ENCODE results near the gene DLGAP4. TPM values are rescaled to one million over a fixed set of nuclear protein-coding genes. Genes with fewer than 3 reads are reported as not detected.
"Not testable (repeated sequence)": the region's sequence is repeated elsewhere in the genome, so short reads cannot be mapped to it uniquely, and the experiment has no call there.

The DLGAP4 gene
- total and polyA plus RNA-seq, 2 donors: 17.2 to 61.3 TPM

GRCh38 chr20:36370991-36371790 is 65.1 kb downstream of the DLGAP4 start:
- H3K4me1 ChIP-seq (ENCODE audit: insufficient read depth): no peaks in the 10 kb centered on the region
- no peaks in the 10 kb centered on the region for H3K36me3 ChIP-seq (ENCODE audit: insufficient read depth)
- 69% methylated on average over 15 of the region's 15 CpGs for WGBS
- H3K4me3 ChIP-seq (ENCODE audit: low read depth, low read length): no peak overlapping the region
- no peak overlapping the region for H3K27ac ChIP-seq (ENCODE audit: low read depth)
- DNase-seq (ENCODE audit: extremely low spot score): no peak

- WGBS: 59% methylated on average over 7 of the region's 7 CpGs
- no peaks in the 10 kb centered on the region for H3K4me1 ChIP-seq (ENCODE audit: insufficient read depth)
- H3K36me3 ChIP-seq (ENCODE audit: insufficient read depth): no peaks in the 10 kb centered on the region
- H3K27ac ChIP-seq (ENCODE audit: low read depth): no peak overlapping the region
- no peak for DNase-seq (ENCODE audit: extremely low spot score)
- no peak overlapping the region for H3K4me3 ChIP-seq (ENCODE audit: low read depth, low read length)
These were observed 66.5 kb downstream of the DLGAP4 start for GRCh38 chr20:36372666-36373065.

- WGBS: 78% methylated on average over 1 of the region's 1 CpG
- H3K27ac ChIP-seq (ENCODE audit: low read depth): no peak overlapping the region
- no peak overlapping the region for H3K4me3 ChIP-seq (ENCODE audit: low read depth, low read length)
- no peaks in the 10 kb centered on the region for H3K36me3 ChIP-seq (ENCODE audit: insufficient read depth)
- H3K4me1 ChIP-seq (ENCODE audit: insufficient read depth): no peaks in the 10 kb centered on the region
- DNase-seq (ENCODE audit: extremely low spot score): no peak
These were observed 67.0 kb downstream of the DLGAP4 start for GRCh38 chr20:36373089-36373488.

GRCh38 chr20:36374995-36375394 is 68.9 kb downstream of the DLGAP4 start:
- H3K4me3 ChIP-seq (ENCODE audit: low read depth, low read length): no peak overlapping the region
- H3K4me1 ChIP-seq (ENCODE audit: insufficient read depth): no peaks in the 10 kb centered on the region
- H3K27ac ChIP-seq (ENCODE audit: low read depth): no peak overlapping the region
- no peak for DNase-seq (ENCODE audit: extremely low spot score)
- 63% methylated on average over 4 of the region's 4 CpGs for WGBS
- no peaks in the 10 kb centered on the region for H3K36me3 ChIP-seq (ENCODE audit: insufficient read depth)

GRCh38 chr20:36377348-36378326 is 71.5 kb downstream of the DLGAP4 start:
- no peaks in the 10 kb centered on the region for H3K4me1 ChIP-seq (ENCODE audit: insufficient read depth)
- no peak for DNase-seq (ENCODE audit: extremely low spot score)
- H3K4me3 ChIP-seq (ENCODE audit: low read depth, low read length): no peak overlapping the region
- no peak overlapping the region for H3K27ac ChIP-seq (ENCODE audit: low read depth)
- H3K36me3 ChIP-seq (ENCODE audit: insufficient read depth): no peaks in the 10 kb centered on the region
- WGBS: 60% methylated on average over 22 of the region's 22 CpGs

- Histone ChIP-seq H3K4me1 (ENCODE audit: insufficient read depth) (no peaks in the 10 kb centered on the region), H3K36me3 (ENCODE audit: insufficient read depth) (no peaks in the 10 kb centered on the region), H3K27ac (ENCODE audit: low read depth) (no peak overlapping the region), H3K4me3 (ENCODE audit: low read depth, low read length) (no peak overlapping the region)
- 73% methylated on average over 9 of the region's 9 CpGs for WGBS
- no peak for DNase-seq (ENCODE audit: extremely low spot score)
These were observed 72.5 kb downstream of the DLGAP4 start for GRCh38 chr20:36378686-36379085.

GRCh38 chr20:36379914-36380313 is 73.8 kb downstream of the DLGAP4 start:
- H3K27ac ChIP-seq (ENCODE audit: low read depth): not testable (repeated sequence)

GRCh38 chr20:36384022-36384619 is 78.0 kb downstream of the DLGAP4 start:
- no peak overlapping the region for H3K4me3 ChIP-seq (ENCODE audit: low read depth, low read length)
- no peak for DNase-seq (ENCODE audit: extremely low spot score)
- 2% methylated on average over 6 of the region's 6 CpGs for WGBS
- H3K4me1 ChIP-seq (ENCODE audit: insufficient read depth): no peaks in the 10 kb centered on the region
- no peaks in the 10 kb centered on the region for H3K36me3 ChIP-seq (ENCODE audit: insufficient read depth)
- no peak overlapping the region for H3K27ac ChIP-seq (ENCODE audit: low read depth)

More at GRCh38 chr20:36379914-36380313, 73.8 kb downstream of the DLGAP4 start:
- not testable (repeated sequence) for H3K36me3 ChIP-seq (ENCODE audit: insufficient read depth); H3K4me3 ChIP-seq (ENCODE audit: low read depth, low read length); DNase-seq (ENCODE audit: extremely low spot score); H3K4me1 ChIP-seq (ENCODE audit: insufficient read depth)
- WGBS: 94% methylated on average over 1 of the region's 1 CpG

- no peaks in the 10 kb centered on the region for H3K4me1 ChIP-seq (ENCODE audit: insufficient read depth)
- WGBS: 62% methylated on average over 3 of the region's 3 CpGs
These were observed 79.4 kb downstream of the DLGAP4 start for GRCh38 chr20:36385503-36385902.

GRCh38 chr20:36386236-36386635 is 80.1 kb downstream of the DLGAP4 start:
- H3K4me3 ChIP-seq (ENCODE audit: low read depth, low read length): no peak overlapping the region
- H3K27ac ChIP-seq (ENCODE audit: low read depth): no peak overlapping the region
- no peaks in the 10 kb centered on the region for H3K36me3 ChIP-seq (ENCODE audit: insufficient read depth)
- no peaks in the 10 kb centered on the region for H3K4me1 ChIP-seq (ENCODE audit: insufficient read depth)
- no peak for DNase-seq (ENCODE audit: extremely low spot score)

More at GRCh38 chr20:36385503-36385902, 79.4 kb downstream of the DLGAP4 start:
- Histone ChIP-seq H3K27ac (ENCODE audit: low read depth) (no peak overlapping the region), H3K36me3 (ENCODE audit: insufficient read depth) (no peaks in the 10 kb centered on the region), H3K4me3 (ENCODE audit: low read depth, low read length) (no peak overlapping the region)
- DNase-seq (ENCODE audit: extremely low spot score): no peak

- WGBS: 67% methylated on average over 2 of the region's 2 CpGs
- Histone ChIP-seq H3K36me3 (ENCODE audit: insufficient read depth) (no peaks in the 10 kb centered on the region), H3K4me1 (ENCODE audit: insufficient read depth) (no peaks in the 10 kb centered on the region), H3K4me3 (ENCODE audit: low read depth, low read length) (no peak overlapping the region), H3K27ac (ENCODE audit: low read depth) (no peak overlapping the region)
- DNase-seq (ENCODE audit: extremely low spot score): no peak
These were observed 84.1 kb downstream of the DLGAP4 start for GRCh38 chr20:36390269-36390668.

GRCh38 chr20:36390719-36391415 is 84.7 kb downstream of the DLGAP4 start:
- no peak for DNase-seq (ENCODE audit: extremely low spot score)
- no peak overlapping the region for H3K4me3 ChIP-seq (ENCODE audit: low read depth, low read length)
- H3K4me1 ChIP-seq (ENCODE audit: insufficient read depth): no peaks in the 10 kb centered on the region
- WGBS: 45% methylated on average over 6 of the region's 6 CpGs
- no peak overlapping the region for H3K27ac ChIP-seq (ENCODE audit: low read depth)
- no peaks in the 10 kb centered on the region for H3K36me3 ChIP-seq (ENCODE audit: insufficient read depth)

- Histone ChIP-seq H3K4me3 (ENCODE audit: low read depth, low read length) (no peak overlapping the region), H3K4me1 (ENCODE audit: insufficient read depth) (no peaks in the 10 kb centered on the region), H3K27ac (ENCODE audit: low read depth) (no peak overlapping the region), H3K36me3 (ENCODE audit: insufficient read depth) (no peaks in the 10 kb centered on the region)
- DNase-seq (ENCODE audit: extremely low spot score): no peak
- 21% methylated on average over 5 of the region's 5 CpGs for WGBS
These were observed 85.3 kb downstream of the DLGAP4 start for GRCh38 chr20:36391456-36391855.

All from urinary bladder (tissue), 4 donors.